NCI-H774 (cell line): Measurements from ENCODE around the gene GLP1R.

Source experiments
- DNase-seq: peaks from one replicate; lab custom pipeline; 2025; lab: John Stamatoyannopoulos, UW

GLP1R gene

DNA sequence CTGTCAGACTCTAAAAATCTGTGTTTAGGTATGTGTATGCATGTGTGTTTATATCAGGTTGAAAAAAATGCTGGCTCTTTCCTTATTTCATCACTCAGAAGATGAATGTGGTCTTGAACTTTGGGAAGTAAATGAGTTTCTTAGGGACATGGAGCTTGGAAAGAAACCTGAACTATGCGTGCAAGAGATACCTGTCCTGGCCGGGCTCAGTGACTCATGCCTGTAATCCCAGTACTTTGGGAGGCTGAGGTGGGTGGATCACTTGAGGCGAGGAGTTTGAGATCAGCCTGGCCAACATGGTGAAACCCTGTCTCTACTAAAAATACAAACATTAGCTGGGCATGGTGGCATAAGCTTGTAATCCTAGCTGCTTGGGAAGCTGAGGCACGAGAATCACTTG lies 4.4 kb upstream of the GLP1R start:
- no peak for DNase-seq

GRCh38 chr6:39047434-39048327 lies 900 bp upstream of the GLP1R start:
- DNase-seq, result no peak

GRCh38 chr6:39049575-39050283 lies 1.1 kb downstream of the GLP1R start:
- no peak for DNase-seq

GRCh38 chr6:39050453-39051112 lies 2.0 kb downstream of the GLP1R start:
- no peak for DNase-seq

DNA sequence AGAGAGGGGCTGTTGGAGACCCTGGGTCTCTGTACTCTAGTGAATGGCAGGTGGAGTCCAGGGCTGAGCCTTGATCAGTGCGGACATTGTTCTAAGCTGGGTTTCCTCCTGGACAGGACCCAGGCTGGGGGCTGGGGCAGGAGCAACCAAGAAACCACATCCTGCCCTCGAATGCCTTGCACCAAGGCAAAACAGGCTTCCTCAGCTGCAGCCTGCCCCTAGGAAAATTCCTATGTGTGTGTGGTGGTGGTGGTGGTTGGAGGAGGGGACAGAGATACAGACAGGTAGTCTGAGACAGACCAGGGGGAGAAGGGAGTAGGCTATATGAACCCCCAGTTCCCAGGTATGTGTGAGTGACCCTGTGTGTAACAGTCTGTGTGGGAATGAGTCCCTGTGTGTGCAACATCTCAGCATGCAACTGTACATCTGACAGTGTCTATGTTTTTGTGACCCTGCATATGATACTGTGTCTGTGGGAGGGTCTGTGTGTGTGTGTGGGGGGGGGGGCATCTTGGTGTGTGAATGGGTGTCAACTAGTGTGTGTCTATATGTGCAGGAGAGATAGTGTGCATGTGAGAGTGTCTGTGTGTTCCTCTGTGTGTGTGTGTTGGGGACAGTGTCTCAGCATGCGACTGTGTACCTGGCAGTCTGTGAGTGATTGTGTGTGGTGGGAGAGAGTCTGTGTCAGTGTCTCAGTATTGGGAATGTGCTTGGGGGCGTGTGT lies 3.0 kb downstream of the GLP1R start:
- DNase-seq, result no peak

DNA sequence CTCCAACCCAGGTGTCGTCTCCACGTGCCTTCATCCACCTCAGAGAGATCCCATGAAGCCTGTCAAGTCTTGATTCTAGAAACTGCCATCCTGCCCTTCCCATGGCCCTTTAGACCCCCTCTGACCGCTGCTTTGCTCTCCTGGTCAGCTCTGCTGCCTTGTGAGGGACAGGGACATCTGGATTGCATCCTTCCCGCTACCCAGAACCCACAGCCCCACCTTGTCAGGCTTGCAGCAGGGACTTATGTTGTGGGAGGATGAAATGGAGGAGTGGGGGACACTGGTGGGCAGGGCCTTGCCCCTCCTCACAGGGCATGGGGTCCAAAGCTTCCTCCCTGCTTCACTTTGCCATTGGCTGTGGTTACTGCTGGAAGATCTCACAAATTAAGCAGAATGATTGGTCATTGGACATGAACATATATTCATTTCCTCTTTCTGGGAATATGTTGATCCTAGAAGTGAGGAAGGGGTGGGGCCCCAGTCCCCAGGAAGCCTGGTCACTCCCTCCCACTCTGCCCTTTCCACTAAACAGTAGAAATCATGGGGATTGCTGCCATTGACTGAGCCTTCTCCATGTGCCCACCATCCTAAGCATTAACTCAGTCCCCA lies 4.5 kb downstream of the GLP1R start:
- DNase-seq, result no peak

DNA sequence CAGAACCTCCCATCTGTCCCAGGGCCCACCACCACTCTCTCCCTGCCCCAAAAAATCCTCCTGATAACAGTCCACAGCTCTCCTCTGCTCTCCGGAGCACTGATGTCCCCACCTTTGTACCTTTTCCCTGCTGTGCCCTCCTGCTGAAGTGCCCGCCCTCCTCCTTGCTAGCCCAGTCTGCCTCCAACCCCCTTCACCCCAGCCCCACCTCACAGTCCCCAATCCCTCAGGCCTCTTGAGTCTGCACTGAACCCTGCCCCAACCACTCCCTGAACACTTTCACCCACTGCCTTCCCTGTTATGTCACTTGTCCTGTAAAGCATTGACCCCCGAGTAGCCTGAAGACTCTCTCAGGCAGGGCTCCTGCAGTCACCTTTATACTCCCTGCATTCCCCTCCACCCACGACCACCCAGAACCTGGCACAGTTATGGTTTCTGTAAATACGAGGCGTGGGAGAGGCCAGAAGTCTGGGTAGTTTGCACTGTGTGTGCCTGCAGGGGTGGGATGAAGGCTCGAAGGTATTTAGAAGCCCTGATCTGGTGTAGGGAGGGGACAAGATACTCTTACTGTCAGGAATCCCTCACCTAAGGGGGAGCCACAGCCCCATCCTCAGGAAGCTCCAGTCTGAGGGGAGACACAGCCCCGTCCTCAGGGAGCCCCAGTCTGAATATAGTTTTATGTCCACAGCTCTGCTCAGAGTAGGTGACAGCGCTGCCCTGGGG lies 5.4 kb downstream of the GLP1R start:
- DNase-seq, result no peak

- no peak for DNase-seq
Observed at GRCh38 chr6:39054577-39055142, 6.1 kb downstream of the GLP1R start.

- DNase-seq, result no peak
Observed at GRCh38 chr6:39055661-39056060, 7.1 kb downstream of the GLP1R start.

DNA sequence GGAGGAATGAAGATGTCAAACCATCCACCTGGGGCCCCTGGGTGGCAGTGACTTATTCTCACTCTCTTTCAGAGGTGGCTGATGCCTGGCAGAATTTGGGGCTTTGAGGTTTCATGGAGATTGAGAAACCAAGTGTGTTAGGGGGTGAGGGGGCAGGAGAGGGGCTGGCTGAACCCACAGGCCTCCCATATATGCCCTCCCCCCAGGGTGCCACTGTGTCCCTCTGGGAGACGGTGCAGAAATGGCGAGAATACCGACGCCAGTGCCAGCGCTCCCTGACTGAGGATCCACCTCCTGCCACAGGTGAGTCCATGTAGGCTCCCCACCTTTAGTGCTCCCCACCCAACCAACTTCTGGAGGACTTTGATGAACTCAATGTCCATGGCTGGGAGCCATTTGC lies 7.6 kb downstream of the GLP1R start:
- DNase-seq, result no peak

- no peak for DNase-seq
Observed at GRCh38 chr6:39056681-39057080, 8.1 kb downstream of the GLP1R start.

DNA sequence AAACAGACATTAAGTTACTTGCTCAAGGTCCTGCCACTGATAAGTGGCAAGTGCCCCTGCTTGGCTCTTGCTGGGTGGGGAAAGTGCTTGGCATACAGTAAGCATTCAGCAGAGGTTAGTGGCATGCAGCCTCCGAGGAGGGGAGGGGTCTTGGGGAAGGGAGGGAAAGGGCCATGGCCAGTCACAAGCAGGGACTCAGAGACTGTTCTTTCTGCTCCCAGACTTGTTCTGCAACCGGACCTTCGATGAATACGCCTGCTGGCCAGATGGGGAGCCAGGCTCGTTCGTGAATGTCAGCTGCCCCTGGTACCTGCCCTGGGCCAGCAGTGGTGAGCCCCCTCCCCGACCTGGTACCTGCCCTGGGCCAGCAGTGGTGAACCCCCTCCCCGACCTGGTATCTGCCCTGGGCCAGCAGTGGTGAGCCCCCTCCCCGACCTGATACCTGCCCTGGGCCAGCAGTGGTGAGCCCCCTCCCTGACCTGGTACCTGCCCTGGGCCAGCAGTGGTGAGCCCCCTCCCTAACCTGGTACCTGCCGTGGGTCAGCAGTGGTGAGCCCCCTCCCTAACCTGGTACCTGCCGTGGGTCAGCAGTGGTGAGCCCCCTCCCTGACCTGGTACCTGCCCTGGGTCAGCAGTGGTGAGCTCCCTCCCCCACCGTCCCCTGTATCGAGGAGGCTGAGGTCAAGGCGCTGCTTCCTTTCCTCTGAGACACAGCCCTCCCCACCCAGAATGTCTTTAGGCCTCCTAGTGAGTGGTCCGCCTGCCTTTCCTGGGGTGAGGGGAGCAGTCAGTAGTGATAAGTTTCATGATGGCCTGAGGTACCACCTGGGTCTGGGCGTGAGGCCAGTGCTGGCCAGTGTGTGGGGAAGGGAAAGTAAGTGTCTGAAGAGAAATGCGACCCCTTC lies 8.9 kb downstream of the GLP1R start:
- no peak for DNase-seq

GRCh38 chr6:39058471-39059147 lies 10.0 kb downstream of the GLP1R start:
- DNase-seq, result no peak

GRCh38 chr6:39059496-39060310 lies 11.1 kb downstream of the GLP1R start:
- DNase-seq, result no peak

DNA sequence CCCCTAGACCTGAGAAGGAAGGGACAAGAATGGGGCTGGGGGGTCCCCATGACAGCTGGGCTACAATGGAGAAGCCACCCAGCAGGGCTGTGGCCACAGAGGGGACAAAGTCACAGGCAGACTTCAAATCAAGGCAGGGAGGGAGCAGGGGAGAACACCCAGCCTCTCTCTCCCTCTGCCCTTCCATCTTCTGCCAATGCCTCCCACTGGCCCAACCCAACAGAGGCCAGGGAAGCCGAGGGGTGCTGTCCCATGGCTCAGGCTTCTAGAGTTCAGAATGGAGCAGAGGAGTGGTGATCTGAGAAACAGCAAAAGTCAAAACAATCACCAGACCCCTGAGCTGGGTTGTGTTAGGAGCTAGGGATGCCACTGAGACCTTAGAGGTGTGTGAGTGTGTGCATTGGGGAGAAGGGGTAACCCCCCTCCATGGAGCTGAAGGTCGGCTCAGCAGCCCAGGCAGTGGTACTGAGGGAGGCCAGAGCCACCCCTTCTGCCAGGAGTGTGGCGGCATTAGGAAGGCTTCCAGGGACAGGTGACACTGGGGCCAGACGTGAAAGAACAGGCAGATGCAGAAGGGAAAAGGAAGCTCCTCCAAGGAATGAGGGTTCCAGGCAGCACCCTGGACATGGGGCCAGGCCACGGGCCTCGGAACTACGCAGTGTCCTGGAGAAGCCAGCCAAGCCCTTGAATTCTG lies 12.0 kb downstream of the GLP1R start:
- DNase-seq, result no peak

DNA sequence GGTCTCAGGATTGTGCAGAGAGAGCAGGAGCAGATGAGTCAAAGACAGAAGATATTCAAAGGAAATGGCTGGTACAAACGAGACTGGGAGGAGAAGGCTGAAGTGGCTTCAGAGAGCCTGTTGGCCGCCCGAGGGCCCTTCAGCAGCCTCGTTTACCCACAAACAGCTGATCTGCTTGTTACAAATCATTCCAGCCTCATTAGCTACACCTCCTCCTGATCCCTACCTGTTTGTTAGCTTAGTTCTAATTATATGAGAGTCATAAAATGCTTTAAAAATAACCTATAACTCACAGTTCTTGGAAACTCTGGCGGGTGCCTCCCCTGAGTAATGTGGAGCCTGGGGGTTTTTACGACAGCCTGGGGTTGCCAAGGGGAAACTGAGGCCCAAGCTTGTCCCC lies 12.6 kb downstream of the GLP1R start:
- DNase-seq, result no peak

- no peak for DNase-seq
Observed at GRCh38 chr6:39061588-39061987, 13.0 kb downstream of the GLP1R start.
